ENCODE results near the gene DDX27. TPM values are rescaled to one million over a fixed set of nuclear protein-coding genes. Genes with fewer than 3 reads are reported as not detected.

DDX27 gene
- total RNA-seq, 1 experiment from 2014 or later = 80.8 TPM

GRCh38 chr20:49276161-49276960 lies 57.1 kb downstream of the DDX27 start:
- H4K20me1 ChIP-seq (ENCODE audit: low read length) = peaks cover 28% of the 10 kb centered on the region
- POLR2A ChIA-PET (ENCODE audit: unreplicated experiment) = interaction anchor here (1.6 kb wide), 1 partner anchor 16 kb away, joined by 5 read pairs; no protein-coding TSS in a partner anchor
- intact Hi-C loops (cut with micrococcal nuclease) = loop anchor here (5.0 kb wide), 1 partner anchor 46 kb away; no protein-coding TSS in a partner anchor

GRCh38 chr20:49276961-49277785 lies 58.0 kb downstream of the DDX27 start:
- no TSS peak for BruUV-seq (replicated peaks)
- DNase-seq = peak; percentile 22

More at GRCh38 chr20:49276161-49276960, 57.1 kb downstream of the DDX27 start:
- Histone ChIP-seq H3K79me2 (ENCODE audit: low read length) (peaks cover 71% of the 10 kb centered on the region), H3K9me2 (replicated peaks; ENCODE audit: low read length) (no peaks in the 10 kb centered on the region), H3K9ac (ENCODE audit: low read length) (peak overlapping the region; percentile 96), H3K9me3 (ENCODE audit: low read length) (peaks cover 15% of the 10 kb centered on the region), H3K27ac (ENCODE audit: low read length) (peak overlapping the region; percentile 34), H2AFZ (ENCODE audit: low read length) (peak overlapping the region; percentile 17; the same call in 1 of the 2 replicates), H3K36me3 (ENCODE audit: low read depth, low read length) (peaks cover 46% of the 10 kb centered on the region), H3K4me3 (ENCODE audit: low read length) (peak overlapping the region; percentile 89), H3K4me2 (ENCODE audit: low read length) (peak overlapping the region; percentile 89), H3F3A (ENCODE audit: low read length, unreplicated experiment) (peaks cover 20% of the 10 kb centered on the region), H3K4me1 (ENCODE audit: insufficient read depth, low read length) (peaks cover 36% of the 10 kb centered on the region), H3K27me3 (ENCODE audit: low read length) (no peaks in the 10 kb centered on the region)
- CTCF ChIA-PET = interaction anchor here (1.0 to 1.4 kb wide), 3 partner anchors 30 to 47 kb away, joined by 4 to 6 read pairs (median 5); no protein-coding TSS in a partner anchor
- no peak for TF ChIP-seq EZH2 (IDR thresholded peaks at IDR 0.05; ENCODE audit: low read length, unreplicated experiment)
- no peak for TF ChIP-seq CTCF (conservative IDR thresholded peaks at IDR 0.05; ENCODE audit: low read depth, low read length)
- TF ChIP-seq EZH2phosphoT487 (IDR thresholded peaks at IDR 0.05; ENCODE audit: borderline replicate concordance, low read length) = no peak
- DNase-seq = peak; percentile 75
- ATAC-seq = 0 out of 2 replicates have a peak, but pooled peaks have one; percentile 1
- TSS peak; percentile 57 for BruUV-seq (replicated peaks)

More at GRCh38 chr20:49276961-49277785, 58.0 kb downstream of the DDX27 start:
- intact Hi-C loops (cut with micrococcal nuclease) = loop anchor here (5.0 kb wide), 1 partner anchor 45 kb away; no protein-coding TSS in a partner anchor
- H3K4me3 ChIP-seq (ENCODE audit: low read length) = peak overlapping the region; percentile 89
- H3K9me2 ChIP-seq (replicated peaks; ENCODE audit: low read length) = no peaks in the 10 kb centered on the region
- peaks cover 36% of the 10 kb centered on the region for H4K20me1 ChIP-seq (ENCODE audit: low read length)
- ChIA-PET CTCF (interaction anchor here (1.0 to 1.1 kb wide), 2 partner anchors 31 to 46 kb away, joined by 4 to 5 read pairs; no protein-coding TSS in a partner anchor), POLR2A (ENCODE audit: unreplicated experiment) (interaction anchor here (0.5 to 1.6 kb wide), 5 partner anchors 17 to 100 kb away, joined by 3 to 5 read pairs (median 3); partner anchors contain the start of gene DDX27)
- H2AFZ ChIP-seq (ENCODE audit: low read length) = peak overlapping the region; percentile 53
- peaks cover 47% of the 10 kb centered on the region for H3K36me3 ChIP-seq (ENCODE audit: low read depth, low read length)
- peaks cover 18% of the 10 kb centered on the region for H3K9me3 ChIP-seq (ENCODE audit: low read length)
- H3K4me1 ChIP-seq (ENCODE audit: insufficient read depth, low read length) = peaks cover 44% of the 10 kb centered on the region
- ATAC-seq = 0 out of 2 replicates have a peak, but pooled peaks have one; percentile 2
- H3K79me2 ChIP-seq (ENCODE audit: low read length) = peaks cover 72% of the 10 kb centered on the region
- TF ChIP-seq EZH2phosphoT487 (IDR thresholded peaks at IDR 0.05; ENCODE audit: borderline replicate concordance, low read length) (no peak), CTCF (conservative IDR thresholded peaks at IDR 0.05; ENCODE audit: low read depth, low read length) (no peak), EZH2 (IDR thresholded peaks at IDR 0.05; ENCODE audit: low read length, unreplicated experiment) (no peak)
- H3F3A ChIP-seq (ENCODE audit: low read length, unreplicated experiment) = peaks cover 28% of the 10 kb centered on the region
- H3K27me3 ChIP-seq (ENCODE audit: low read length) = no peaks in the 10 kb centered on the region
- peak overlapping the region; percentile 96 for H3K9ac ChIP-seq (ENCODE audit: low read length)
- peak overlapping the region; percentile 85 for H3K27ac ChIP-seq (ENCODE audit: low read length)
- H3K4me2 ChIP-seq (ENCODE audit: low read length) = peak overlapping the region; percentile 89
